Trophoblast cell (in vitro differentiated cells and primary cell): ENCODE measurements around the gene BRD1.

Source experiments
- DNase-seq, 2 donors: peaks; one replicate each; pipeline ENCODE4 v3.0.0-alpha.2; 2016
- H2AFZ ChIP-seq: 2 replicates; pipeline ENCODE4 v1.6.1; 2013; ENCODE audit warnings: low read length, moderate library complexity, mild to moderate bottlenecking; ENCODE audit not compliant: insufficient read depth, poor library complexity
- H2AK5ac ChIP-seq: 2 replicates; pipeline ENCODE4 v1.6.1; 2013; ENCODE audit warnings: mild to moderate bottlenecking, low read length
- H2BK120ac ChIP-seq: 2 replicates; pipeline ENCODE4 v1.6.1; 2013; ENCODE audit warnings: low read length, mild to moderate bottlenecking, moderate library complexity; ENCODE audit not compliant: insufficient read depth, poor library complexity
- H2BK12ac ChIP-seq: 2 replicates; pipeline ENCODE4 v1.6.1; 2013; ENCODE audit warnings: mild to moderate bottlenecking, low read length, moderate library complexity
- H2BK5ac ChIP-seq: 2 replicates; pipeline ENCODE4 v1.6.1; 2013; ENCODE audit warnings: low read length, low read depth, moderate library complexity, mild to moderate bottlenecking; ENCODE audit not compliant: poor library complexity
- H3K14ac ChIP-seq: 2 replicates; pipeline ENCODE4 v1.6.1; 2013; ENCODE audit warnings: mild to moderate bottlenecking, low read length
- H3K18ac ChIP-seq: 2 replicates; pipeline ENCODE4 v1.6.1; 2013; ENCODE audit warnings: mild to moderate bottlenecking, low read length
- H3K23ac ChIP-seq: 2 replicates; pipeline ENCODE4 v1.6.1; 2013; ENCODE audit warnings: low read length
- H3K27ac ChIP-seq: 2 replicates; pipeline ENCODE4 v1.5.1; 2013; ENCODE audit warnings: low read depth, mild to moderate bottlenecking, inconsistent platforms, low read length, moderate library complexity
- H3K27me3 ChIP-seq: 2 replicates; pipeline ENCODE4 v1.6.1; 2013; ENCODE audit warnings: inconsistent platforms, mild to moderate bottlenecking, low read length, moderate library complexity; ENCODE audit not compliant: insufficient read depth
- H3K36me3 ChIP-seq, 2 experiments: 1 replicate in 1 of 2; 2 replicates in 1 of 2; pipeline ENCODE4 v1.6.1; 2013; ENCODE audit warnings: low read length in 2 of 2, mild to moderate bottlenecking in 2 of 2, moderate library complexity in 1 of 2; ENCODE audit not compliant: insufficient read depth in 2 of 2, control insufficient read depth in 1 of 2
- H3K4ac ChIP-seq: 2 replicates; pipeline ENCODE4 v1.6.1; 2013; ENCODE audit warnings: low read depth, mild to moderate bottlenecking, low read length, moderate library complexity
- H3K4me1 ChIP-seq, 2 experiments: 1 replicate in 1 of 2; 2 replicates in 1 of 2; pipeline ENCODE4 v1.6.1; 2013; ENCODE audit warnings: low read length in 2 of 2, mild to moderate bottlenecking in 2 of 2, moderate library complexity in 1 of 2; ENCODE audit not compliant: insufficient read depth in 2 of 2, control insufficient read depth in 1 of 2
- H3K4me2 ChIP-seq: 2 replicates; pipeline ENCODE4 v1.6.1; 2013; ENCODE audit warnings: inconsistent platforms, mild to moderate bottlenecking, low read length, moderate library complexity
- H3K4me3 ChIP-seq: 2 replicates; pipeline ENCODE4 v1.5.1; 2013; ENCODE audit warnings: mild to moderate bottlenecking, low read depth, low read length, inconsistent platforms
- H3K79me1 ChIP-seq: one replicate; pipeline ENCODE4 v1.6.1; 2013; ENCODE audit warnings: low read length
- H3K79me2 ChIP-seq: 2 replicates; pipeline ENCODE4 v1.6.1; 2013; ENCODE audit warnings: low read length, mild to moderate bottlenecking; ENCODE audit not compliant: control insufficient read depth, insufficient read depth, poor library complexity
- H3K9ac ChIP-seq: 2 replicates; pipeline ENCODE4 v1.6.1; 2013; ENCODE audit warnings: mild to moderate bottlenecking, low read length
- H3K9me3 ChIP-seq: 2 replicates; pipeline ENCODE4 v1.6.1; 2013; ENCODE audit warnings: low read depth, mild to moderate bottlenecking, control low read depth, inconsistent platforms, low read length; ENCODE audit not compliant: insufficient read depth
- H4K12ac ChIP-seq: 2 replicates; pipeline ENCODE4 v1.6.1; 2013; ENCODE audit warnings: low read depth, mild to moderate bottlenecking, low read length, moderate library complexity
- H4K8ac ChIP-seq: 2 replicates; pipeline ENCODE4 v1.6.1; 2013; ENCODE audit warnings: low read depth, mild to moderate bottlenecking, low read length, moderate library complexity
- H4K91ac ChIP-seq: one replicate; pipeline ENCODE4 v1.6.1; 2013; ENCODE audit warnings: low read depth, mild to moderate bottlenecking, low read length, moderate library complexity
- WGBS: extraction: QIAGEN DNeasy Blood & Tissue Kit; methylation state at CpG from one replicate; pipeline ENCODE4 v1.1.7; 2013; ENCODE audit warnings: missing lambda C conversion rate; ENCODE audit not compliant: insufficient read length, insufficient coverage; ENCODE audit errors: extremely low coverage; 5-methylcytosine and 5-hydroxymethylcytosine counted together

Gene BRD1

DNA sequence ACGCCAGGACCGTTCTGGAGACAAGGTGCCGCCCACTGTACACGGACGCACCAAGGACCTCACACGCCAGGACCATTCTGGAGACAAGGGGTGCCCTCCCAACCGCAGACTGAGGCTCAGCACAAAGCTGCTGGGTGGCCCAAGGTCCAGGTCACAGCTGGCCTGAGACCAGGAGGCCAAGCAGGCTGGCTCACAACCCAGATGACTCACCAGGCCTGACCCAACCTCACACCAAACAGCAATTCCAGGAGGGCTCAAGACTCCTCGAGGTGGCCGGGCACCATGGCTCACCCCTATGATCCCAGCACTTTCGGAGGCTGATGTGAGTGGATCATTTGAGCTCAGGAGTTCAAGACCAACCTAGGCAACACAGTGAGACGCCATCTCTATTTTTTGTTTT lies 14.8 kb downstream of the BRD1 start:
- Histone ChIP-seq H3K27ac (no peak overlapping the region), H3K18ac (no peak overlapping the region), H3K14ac (no peak overlapping the region), H3K79me1 (no peaks in the 10 kb centered on the region), H2AK5ac (no peak overlapping the region), H3K79me2 (peaks cover 33% of the 10 kb centered on the region), H3K4ac (peak overlapping the region; percentile 17), H2AFZ (no peak overlapping the region), H3K4me1 (peaks cover 3 to 7% of the 10 kb centered on the region in 2 experiments), H2BK5ac (no peak overlapping the region), H4K12ac (no peak overlapping the region), H3K4me3 (no peak overlapping the region), H2BK120ac (no peak overlapping the region), H3K23ac (no peak overlapping the region), H3K36me3 (peaks cover 41 to 43% of the 10 kb centered on the region in 2 experiments), H3K9ac (no peak overlapping the region), H3K27me3 (no peaks in the 10 kb centered on the region), H3K9me3 (peaks cover 2% of the 10 kb centered on the region), H4K91ac (no peak overlapping the region), H4K8ac (no peak overlapping the region), H2BK12ac (no peak overlapping the region), H3K4me2 (no peak overlapping the region)
- peak in 1 of 2 donors; percentile 16 for DNase-seq
- no CpG with 5 or more reads among the region's 11 CpGs for WGBS

DNA sequence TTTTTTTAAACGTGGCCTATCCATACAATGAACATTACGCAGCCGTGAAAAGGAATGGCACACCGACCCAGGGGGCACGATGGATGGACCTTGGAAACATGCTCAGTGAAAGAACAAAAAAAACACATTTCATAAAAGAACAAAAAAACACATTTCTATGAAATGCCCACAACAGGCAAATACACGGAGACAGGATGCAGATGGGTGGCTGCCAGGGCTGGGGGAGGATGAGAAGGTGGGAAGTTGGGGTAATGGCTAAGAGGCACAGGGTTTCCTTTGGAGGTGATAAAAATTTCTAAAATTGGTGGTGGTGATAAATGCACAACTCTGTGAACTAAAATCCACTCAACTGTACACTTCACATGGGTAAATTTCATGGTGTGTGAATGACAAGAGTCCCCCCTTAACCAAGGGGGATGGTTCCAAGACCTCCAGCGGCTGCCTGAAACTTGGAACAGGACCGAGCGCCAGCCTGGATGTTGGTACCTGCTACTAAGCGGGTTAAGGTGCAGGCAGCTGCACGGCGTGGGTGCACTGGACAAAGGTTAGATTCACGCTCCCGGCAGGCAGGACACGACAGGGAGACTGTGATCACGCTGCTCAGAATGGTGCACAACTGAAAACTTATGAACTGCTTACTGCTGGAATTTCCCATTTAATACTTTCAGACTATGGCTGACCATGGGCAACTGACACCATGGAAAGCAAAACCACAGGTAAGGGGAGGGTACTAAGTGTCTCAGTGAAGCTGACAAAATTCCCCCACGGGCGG lies 16.5 kb downstream of the BRD1 start:
- Histone ChIP-seq H4K91ac (no peak overlapping the region), H2AK5ac (no peak overlapping the region), H3K4me3 (no peak overlapping the region)

DNA sequence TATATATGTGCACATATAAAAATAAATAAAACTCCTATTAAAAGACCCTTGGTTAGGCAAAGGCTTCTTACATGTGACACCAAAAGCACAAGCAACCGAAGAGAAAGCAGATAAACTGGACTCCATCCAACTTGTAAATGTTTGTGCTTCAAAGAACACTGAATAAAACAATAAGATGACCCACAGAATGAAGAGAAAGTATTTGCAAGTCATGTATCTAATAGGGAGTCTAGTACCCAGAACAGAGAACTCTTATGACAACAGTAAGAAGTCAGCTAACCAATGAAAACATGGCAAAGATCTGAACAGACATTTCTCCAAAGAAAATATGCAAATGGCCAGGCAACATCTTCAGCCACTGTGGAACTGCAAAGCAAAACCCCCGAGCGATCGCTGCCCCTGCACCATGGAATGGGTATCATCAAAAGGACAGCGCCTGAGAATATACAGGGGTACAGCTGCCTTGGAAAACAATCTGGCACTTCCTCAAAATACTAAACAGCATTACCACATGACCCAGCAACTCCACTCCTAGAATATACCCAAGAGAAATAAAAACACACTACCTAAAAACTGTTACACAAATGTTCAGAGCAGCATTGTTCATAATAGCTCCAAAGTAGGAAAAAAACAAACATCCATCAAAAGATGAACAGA lies 17.2 kb downstream of the BRD1 start:
- no peak overlapping the region for H3K4ac ChIP-seq
- peaks cover 0 to 3% of the 10 kb centered on the region in 2 experiments for H3K4me1 ChIP-seq
- no peak overlapping the region for H3K14ac ChIP-seq
- no peak overlapping the region for H4K12ac ChIP-seq
- no peak for DNase-seq
- peaks cover 2% of the 10 kb centered on the region for H3K9me3 ChIP-seq
- H3K23ac ChIP-seq = no peak overlapping the region
- WGBS = no CpG with 5 or more reads among the region's 5 CpGs
- H3K79me1 ChIP-seq = no peaks in the 10 kb centered on the region
- H2BK120ac ChIP-seq = no peak overlapping the region
- H4K8ac ChIP-seq = no peak overlapping the region
- no peak overlapping the region for H3K4me2 ChIP-seq
- peaks cover 22 to 26% of the 10 kb centered on the region in 2 experiments for H3K36me3 ChIP-seq
- no peak overlapping the region for H3K27ac ChIP-seq
- H3K18ac ChIP-seq = no peak overlapping the region
- H3K9ac ChIP-seq = no peak overlapping the region
- H2BK5ac ChIP-seq = no peak overlapping the region
- H2AK5ac ChIP-seq = no peak overlapping the region
- H2AFZ ChIP-seq = no peak overlapping the region
- no peaks in the 10 kb centered on the region for H3K27me3 ChIP-seq
- H4K91ac ChIP-seq = no peak overlapping the region
- peaks cover 28% of the 10 kb centered on the region for H3K79me2 ChIP-seq
- no peak overlapping the region for H3K4me3 ChIP-seq
- H2BK12ac ChIP-seq = no peak overlapping the region

More for the DNA sequence above, 16.5 kb downstream of the BRD1 start:
- no peak overlapping the region for H3K18ac ChIP-seq
- no peaks in the 10 kb centered on the region for H3K27me3 ChIP-seq
- peaks cover 29 to 32% of the 10 kb centered on the region in 2 experiments for H3K36me3 ChIP-seq
- no peak overlapping the region for H2BK5ac ChIP-seq
- peaks cover 2% of the 10 kb centered on the region for H3K9me3 ChIP-seq
- H2BK120ac ChIP-seq = no peak overlapping the region
- no peak overlapping the region for H2AFZ ChIP-seq
- no peak overlapping the region for H3K9ac ChIP-seq
- H3K4ac ChIP-seq = peak overlapping the region; percentile 56
- H3K23ac ChIP-seq = no peak overlapping the region
- DNase-seq = no peak
- H3K27ac ChIP-seq = no peak overlapping the region
- no peak overlapping the region for H4K8ac ChIP-seq
- H4K12ac ChIP-seq = no peak overlapping the region
- peaks cover 3 to 7% of the 10 kb centered on the region in 2 experiments for H3K4me1 ChIP-seq
- no peaks in the 10 kb centered on the region for H3K79me1 ChIP-seq
- H3K79me2 ChIP-seq = peaks cover 32% of the 10 kb centered on the region
- WGBS = no CpG with 5 or more reads among the region's 18 CpGs
- no peak overlapping the region for H2BK12ac ChIP-seq
- H3K4me2 ChIP-seq = no peak overlapping the region
- no peak overlapping the region for H3K14ac ChIP-seq

DNA sequence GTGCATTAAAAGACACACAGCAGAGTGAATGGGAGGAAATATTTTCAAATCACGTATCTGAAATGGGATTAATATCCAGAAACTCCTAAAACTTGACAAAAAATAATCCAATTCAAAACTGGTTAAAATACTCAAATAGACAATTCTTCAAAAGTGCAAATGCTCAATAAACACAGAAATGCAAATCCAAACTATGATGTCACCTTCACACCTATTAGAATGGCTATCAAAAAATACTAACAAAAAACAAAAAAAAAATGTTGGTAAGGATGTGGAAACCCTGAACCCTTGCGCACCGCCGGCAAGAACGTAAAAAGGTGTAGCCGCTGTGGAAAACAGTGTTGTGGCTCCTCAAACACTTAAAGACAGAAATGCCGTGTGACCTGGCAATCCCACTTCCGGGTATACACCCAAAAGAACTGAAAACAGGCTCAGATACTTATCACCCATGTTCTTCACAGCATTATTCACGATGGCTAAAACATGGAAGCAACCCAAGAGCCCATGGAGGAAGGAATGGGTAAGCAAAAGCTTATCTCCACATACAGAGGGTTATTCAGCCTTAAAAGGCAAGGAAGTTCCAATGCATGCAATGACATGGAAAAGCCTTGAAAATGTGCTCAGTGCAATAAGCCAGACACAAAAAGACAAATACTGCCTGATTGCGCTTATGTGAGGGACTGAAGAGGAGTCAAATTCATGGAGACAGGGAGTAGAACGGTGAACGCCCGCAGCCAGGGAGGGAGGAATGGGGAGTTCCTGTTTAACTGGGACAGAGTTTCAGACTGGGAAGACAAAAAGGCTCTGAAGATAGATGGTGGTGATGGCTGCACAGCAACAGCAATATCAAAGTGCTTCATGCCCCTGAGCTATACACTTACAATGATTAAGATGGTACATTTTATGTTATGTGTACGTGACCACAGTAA lies 19.6 kb downstream of the BRD1 start:
- peaks cover 2% of the 10 kb centered on the region for H3K9me3 ChIP-seq

More for the DNA sequence above, 19.6 kb downstream of the BRD1 start:
- Histone ChIP-seq H3K4ac (peak overlapping the region; percentile 90), H3K4me1 (no peaks in the 10 kb centered on the region), H3K14ac (no peak overlapping the region), H2AFZ (no peak overlapping the region), H3K27ac (no peak overlapping the region), H3K79me2 (peaks cover 23% of the 10 kb centered on the region), H2BK5ac (no peak overlapping the region), H4K91ac (no peak overlapping the region), H3K4me3 (no peak overlapping the region), H3K4me2 (no peak overlapping the region), H3K23ac (no peak overlapping the region), H3K18ac (no peak overlapping the region), H3K9ac (no peak overlapping the region), H3K79me1 (no peaks in the 10 kb centered on the region), H4K12ac (no peak overlapping the region), H4K8ac (no peak overlapping the region), H2AK5ac (no peak overlapping the region), H2BK120ac (no peak overlapping the region), H3K36me3 (peaks cover 24 to 30% of the 10 kb centered on the region in 2 experiments), H2BK12ac (no peak overlapping the region), H3K27me3 (no peaks in the 10 kb centered on the region)
- no peak for DNase-seq
- WGBS = no CpG with 5 or more reads among the region's 14 CpGs
